ENCODE results near the gene FAM217A.

FAM217A gene

DNA sequence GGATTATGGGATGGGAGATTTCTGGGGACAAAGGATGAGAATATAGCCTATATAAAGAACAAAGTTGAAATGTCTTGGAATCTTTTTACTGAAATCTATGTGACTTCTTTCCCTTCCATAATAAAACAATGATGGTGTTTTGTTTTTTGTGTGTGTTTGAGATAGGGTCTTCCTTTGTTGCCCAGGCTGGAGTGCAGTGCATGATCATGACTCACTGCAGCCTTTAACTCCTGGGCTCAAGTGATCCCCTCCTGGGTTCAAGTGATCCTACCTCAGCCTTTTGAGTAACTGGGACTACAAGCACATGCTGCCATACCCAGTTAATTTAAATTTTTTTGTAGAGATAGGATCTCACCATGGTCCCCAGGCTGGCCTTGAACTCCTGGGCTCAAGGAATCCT is 50.9 kb downstream of the FAM217A start:
- DNase-seq (ENCODE audit: low read depth) = no peak
- TF ChIP-seq, protein P1, sequence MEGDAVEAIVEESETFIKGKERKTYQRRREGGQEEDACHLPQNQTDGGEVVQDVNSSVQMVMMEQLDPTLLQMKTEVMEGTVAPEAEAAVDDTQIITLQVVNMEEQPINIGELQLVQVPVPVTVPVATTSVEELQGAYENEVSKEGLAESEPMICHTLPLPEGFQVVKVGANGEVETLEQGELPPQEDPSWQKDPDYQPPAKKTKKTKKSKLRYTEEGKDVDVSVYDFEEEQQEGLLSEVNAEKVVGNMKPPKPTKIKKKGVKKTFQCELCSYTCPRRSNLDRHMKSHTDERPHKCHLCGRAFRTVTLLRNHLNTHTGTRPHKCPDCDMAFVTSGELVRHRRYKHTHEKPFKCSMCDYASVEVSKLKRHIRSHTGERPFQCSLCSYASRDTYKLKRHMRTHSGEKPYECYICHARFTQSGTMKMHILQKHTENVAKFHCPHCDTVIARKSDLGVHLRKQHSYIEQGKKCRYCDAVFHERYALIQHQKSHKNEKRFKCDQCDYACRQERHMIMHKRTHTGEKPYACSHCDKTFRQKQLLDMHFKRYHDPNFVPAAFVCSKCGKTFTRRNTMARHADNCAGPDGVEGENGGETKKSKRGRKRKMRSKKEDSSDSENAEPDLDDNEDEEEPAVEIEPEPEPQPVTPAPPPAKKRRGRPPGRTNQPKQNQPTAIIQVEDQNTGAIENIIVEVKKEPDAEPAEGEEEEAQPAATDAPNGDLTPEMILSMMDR (IDR thresholded peaks at IDR 0.05; ENCODE audit: insufficient read depth, low read depth, low read length, missing control alignments) = no peak
- no peak overlapping the region for H3K4me3 ChIP-seq (ENCODE audit: low read depth, low read length)

DNA sequence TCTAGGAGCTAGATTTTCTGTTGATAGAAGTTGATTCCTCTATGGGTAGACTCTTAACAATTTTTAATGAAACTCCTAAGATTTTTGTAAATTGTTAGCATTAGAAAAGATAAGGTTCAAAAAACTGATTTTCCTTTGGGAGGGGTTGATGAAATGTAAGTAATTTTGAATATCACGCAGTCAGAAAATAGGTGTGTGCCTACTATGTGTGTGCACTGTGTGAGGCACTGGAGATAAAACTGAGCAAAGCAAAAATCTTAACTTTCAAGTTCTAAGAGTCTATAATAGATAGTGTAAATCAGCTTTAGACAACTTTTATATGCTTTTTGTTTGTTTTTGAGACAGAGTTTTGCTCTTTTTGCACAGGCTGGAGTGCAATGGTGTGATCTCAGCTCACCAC is 53.3 kb downstream of the FAM217A start:
- no peak for DNase-seq (ENCODE audit: low read depth)
- TF ChIP-seq, protein P1 (IDR thresholded peaks at IDR 0.05; ENCODE audit: insufficient read depth, low read depth, low read length, missing control alignments) = no peak

DNA sequence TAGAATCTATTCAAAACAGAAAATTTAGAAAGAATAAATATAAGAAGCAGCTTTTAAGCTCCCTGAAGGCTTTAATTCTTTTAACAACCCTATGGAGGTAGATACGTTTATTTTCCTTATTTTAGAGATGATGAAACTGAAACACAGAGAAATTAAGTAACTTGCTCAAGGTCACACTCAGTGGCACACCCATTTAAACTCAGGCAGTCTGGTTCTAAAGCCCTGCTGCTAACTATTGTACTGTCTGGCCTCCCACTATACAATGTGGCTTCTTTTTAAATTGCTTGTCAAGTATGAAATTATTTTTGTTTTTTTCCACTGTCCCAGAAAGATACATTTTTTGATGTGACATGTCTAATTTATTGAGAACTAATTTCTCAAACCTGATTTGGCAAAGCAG is 55.7 kb downstream of the FAM217A start:
- TF ChIP-seq, protein P1 (IDR thresholded peaks at IDR 0.05; ENCODE audit: insufficient read depth, low read depth, low read length, missing control alignments) = no peak
- peak overlapping the region; percentile 71 for H3K4me3 ChIP-seq (ENCODE audit: low read depth, low read length)
- peak; percentile 21 for DNase-seq (ENCODE audit: low read depth)

More for the DNA sequence above, 53.3 kb downstream of the FAM217A start:
- H3K4me3 ChIP-seq (ENCODE audit: low read depth, low read length) = no peak overlapping the region

DNA sequence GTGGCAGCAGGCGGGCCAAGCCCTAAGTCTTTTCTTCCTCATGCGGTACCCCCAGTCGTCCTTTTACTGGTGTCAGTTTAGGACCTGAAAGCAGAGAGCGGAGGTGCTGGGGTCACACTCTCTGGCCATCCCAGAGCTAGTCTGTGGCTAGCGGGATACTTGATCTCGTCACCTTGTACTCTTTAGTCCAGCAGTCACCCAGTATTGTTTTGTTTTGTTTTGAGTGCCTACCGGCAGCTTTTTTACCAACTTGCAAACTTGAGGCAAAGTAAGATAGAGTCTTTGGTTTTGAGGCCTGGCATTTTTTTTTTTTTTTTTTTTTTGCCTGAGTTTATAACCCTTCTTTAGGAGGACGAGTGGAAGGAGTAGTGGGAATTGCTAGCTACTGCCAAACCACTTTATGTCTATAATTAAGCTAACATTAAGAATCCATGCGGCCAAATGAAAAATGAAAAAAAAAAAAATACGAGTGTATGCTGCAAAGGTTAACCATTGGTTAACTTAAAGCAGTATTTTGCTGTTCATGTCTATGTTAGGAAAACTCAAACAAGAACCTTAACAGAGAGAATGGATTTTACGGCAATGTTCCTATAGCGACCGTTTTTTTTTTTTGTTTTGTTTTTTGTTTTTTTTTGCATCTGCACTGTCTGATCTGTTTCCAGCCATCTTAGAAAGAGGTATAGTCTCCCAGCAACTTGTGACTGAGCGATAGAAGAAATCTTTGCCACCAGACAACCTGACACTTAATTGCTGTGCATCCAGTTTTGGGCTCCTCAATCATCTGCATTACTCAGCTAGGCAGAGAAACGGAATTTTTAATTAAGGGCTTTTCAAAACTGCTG is 56.9 kb downstream of the FAM217A start:
- TF ChIP-seq, protein P1 (IDR thresholded peaks at IDR 0.05; ENCODE audit: insufficient read depth, low read depth, low read length, missing control alignments) = no peak
- DNase-seq (ENCODE audit: low read depth) = no peak
- H3K4me3 ChIP-seq (ENCODE audit: low read depth, low read length) = peak overlapping the region; percentile 71

DNA sequence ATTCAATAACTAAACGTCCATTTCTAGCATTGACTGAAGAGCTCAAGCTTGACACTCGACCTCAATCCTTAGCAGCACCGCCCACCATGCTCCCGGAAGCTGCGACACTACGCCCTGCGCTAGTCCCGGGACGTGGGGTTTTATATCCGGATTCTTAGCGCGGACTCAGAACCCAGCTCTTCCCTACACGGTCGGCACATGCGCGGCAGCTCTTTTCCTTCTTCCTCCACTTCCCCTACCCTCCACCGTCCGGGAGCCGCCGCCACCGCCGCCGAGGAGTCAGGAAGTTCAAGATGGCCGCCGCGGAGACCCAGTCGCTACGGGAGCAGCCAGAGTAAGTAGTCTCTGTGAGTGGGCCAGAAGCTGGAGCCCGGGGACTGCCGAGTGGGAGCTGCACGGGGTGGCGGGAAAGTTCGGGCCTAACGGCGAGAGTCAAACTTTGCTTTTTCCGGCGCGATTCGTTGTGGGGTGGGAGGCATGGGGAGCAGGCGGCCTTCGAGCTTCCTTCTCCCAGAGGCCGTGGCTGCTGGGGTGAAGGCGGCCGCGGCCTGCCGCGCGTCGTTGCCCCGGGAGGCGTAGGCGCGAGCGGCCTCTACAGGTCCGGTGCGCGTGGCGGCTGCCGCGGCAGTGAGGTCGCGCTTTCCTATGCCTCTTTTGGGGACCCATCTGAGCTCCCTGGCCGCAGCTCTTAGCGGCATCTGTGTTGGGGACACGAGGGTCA is 57.6 kb downstream of the FAM217A start:
- peak; percentile 96 for DNase-seq (ENCODE audit: low read depth)

DNA sequence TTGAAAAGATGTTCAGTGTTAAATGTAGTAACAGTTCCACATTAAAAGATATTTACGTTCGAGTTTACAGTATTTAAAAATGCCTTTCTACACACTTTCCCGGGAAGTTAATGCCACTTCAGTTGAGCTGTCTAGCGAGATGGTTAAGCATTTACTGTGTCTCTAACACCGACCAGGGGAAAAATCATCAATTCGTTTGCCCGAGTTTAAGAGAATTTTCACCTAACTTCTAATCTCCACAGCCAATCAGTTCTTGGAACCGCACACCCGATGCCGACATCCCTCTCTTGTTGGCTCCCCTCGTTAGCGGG is 58.2 kb downstream of the FAM217A start:
- TF ChIP-seq, protein P1 (IDR thresholded peaks at IDR 0.05; ENCODE audit: insufficient read depth, low read depth, low read length, missing control alignments) = no peak
- H3K4me3 ChIP-seq (ENCODE audit: low read depth, low read length) = peak overlapping the region; percentile 71
- no peak for DNase-seq (ENCODE audit: low read depth)

More for the DNA sequence above, 57.6 kb downstream of the FAM217A start:
- TF ChIP-seq, protein P1 (IDR thresholded peaks at IDR 0.05; ENCODE audit: insufficient read depth, low read depth, low read length, missing control alignments) = peak; percentile 49
- H3K4me3 ChIP-seq (ENCODE audit: low read depth, low read length) = peak overlapping the region; percentile 71

All from GM12865 (cell line).